HEK293 (cell line): ENCODE measurements around the gene CLIC4.
A peak's percentile ranks its signal among the peaks of the same experiment; 100 is the strongest.

Experiments
- CTCF ChIA-PET: fragments of 350-600 bp; formaldehyde crosslinking; extraction: SDS; loops from one replicate; lab custom pipeline; 2021; ENCODE audit warnings: antibody characterized with exemption; lab: Yijun Ruan, JAX
- POLR2A ChIA-PET: fragments of 300-600 bp; formaldehyde crosslinking; extraction: SDS; loops from one replicate; lab custom pipeline; 2020; ENCODE audit warnings: antibody characterized with exemption, inconsistent platforms; lab: Yijun Ruan, JAX
- H3K27ac ChIP-seq: fragments of 200-500 bp; sonication (Bioruptor generic); 2 replicates; pipeline ENCODE4 v1.5.1; 2014; ENCODE audit warnings: low read depth, low read length, control low read depth, inconsistent platforms; ENCODE audit errors: extremely low read depth
- H3K36me3 ChIP-seq, 2 experiments: fragments of 200-500 bp in 1 of 2; sonication (Bioruptor generic) in 1 of 2; 1 replicate in 1 of 2; 2 replicates in 1 of 2; pipeline ENCODE4 v1.5.1; 2014 to 2017; ENCODE audit warnings: inconsistent platforms in 2 of 2, low read length in 2 of 2; ENCODE audit not compliant: control insufficient read depth in 2 of 2, insufficient read depth in 1 of 2
- H3K4me1 ChIP-seq: fragments of 200-500 bp; sonication (Bioruptor generic); 2 replicates; pipeline ENCODE4 v1.5.1; 2014; ENCODE audit warnings: mild to moderate bottlenecking, low read length, inconsistent platforms; ENCODE audit not compliant: control insufficient read depth, insufficient read depth
- H3K4me3 ChIP-seq: 2 replicates; pipeline ENCODE4 v1.5.1; 2011; ENCODE audit warnings: low read depth, mild to moderate bottlenecking, control low read depth, low read length, moderate library complexity
- H3K9me3 ChIP-seq: fragments of 200-500 bp; sonication (Bioruptor generic); 2 replicates; pipeline ENCODE4 v1.5.1; 2014; ENCODE audit warnings: low read depth, low read length, inconsistent platforms; ENCODE audit not compliant: control insufficient read depth, insufficient read depth
- BCL11A ChIP-seq: fragments of 450-650 bp; formaldehyde crosslinking; IDR thresholded peaks from 2 replicates; pipeline ENCODE4 v1.5.1; 2016; ENCODE audit warnings: low read depth, missing biosample characterization, missing genetic modification characterization
- CTCF ChIP-seq: fragments of 450-650 bp; formaldehyde crosslinking; IDR thresholded peaks from 2 replicates; pipeline ENCODE4 v1.5.1; 2016; ENCODE audit warnings: missing biosample characterization, missing genetic modification characterization
- GLIS2 ChIP-seq: fragments of 450-650 bp; formaldehyde crosslinking; IDR thresholded peaks from 2 replicates; pipeline ENCODE4 v1.5.1; 2016; ENCODE audit warnings: missing biosample characterization, missing genetic modification characterization
- SP7 ChIP-seq: fragments of 450-650 bp; formaldehyde crosslinking; IDR thresholded peaks from 2 replicates; pipeline ENCODE4 v1.5.1; 2016; ENCODE audit warnings: missing biosample characterization, missing genetic modification characterization
- ZBTB48 ChIP-seq: fragments of 450-650 bp; formaldehyde crosslinking; IDR thresholded peaks from 2 replicates; pipeline ENCODE4 v1.5.1; 2016; ENCODE audit warnings: missing biosample characterization, missing genetic modification characterization
- ZBTB49 ChIP-seq: fragments of 450-650 bp; formaldehyde crosslinking; IDR thresholded peaks from 2 replicates; pipeline ENCODE4 v1.5.1; 2016; ENCODE audit warnings: missing biosample characterization, missing genetic modification characterization, low read depth
- ZNF132 ChIP-seq: fragments of 450-650 bp; formaldehyde crosslinking; IDR thresholded peaks from 2 replicates; pipeline ENCODE4 v1.5.1; 2017; ENCODE audit warnings: missing biosample characterization, missing genetic modification characterization, borderline replicate concordance
- ZNF2 ChIP-seq: fragments of 450-650 bp; formaldehyde crosslinking; IDR thresholded peaks from 2 replicates; pipeline ENCODE4 v1.5.1; 2016; ENCODE audit warnings: missing biosample characterization, missing genetic modification characterization
- ZNF223 ChIP-seq: fragments of 450-650 bp; formaldehyde crosslinking; IDR thresholded peaks from 2 replicates; pipeline ENCODE4 v1.5.1; 2016; ENCODE audit warnings: missing biosample characterization, missing genetic modification characterization
- ZNF335 ChIP-seq: fragments of 450-650 bp; formaldehyde crosslinking; conservative IDR thresholded peaks from 2 replicates; pipeline ENCODE4 v1.5.1; 2016; ENCODE audit warnings: missing biosample characterization, missing genetic modification characterization
- ZNF404 ChIP-seq: fragments of 450-650 bp; formaldehyde crosslinking; IDR thresholded peaks from 2 replicates; pipeline ENCODE4 v1.5.1; 2017; ENCODE audit warnings: missing biosample characterization, missing genetic modification characterization
- ZNF530 ChIP-seq: fragments of 450-650 bp; formaldehyde crosslinking; IDR thresholded peaks from 2 replicates; pipeline ENCODE4 v1.5.1; 2016; ENCODE audit warnings: low read depth, missing biosample characterization, missing genetic modification characterization
- ZNF555 ChIP-seq: fragments of 450-650 bp; formaldehyde crosslinking; conservative IDR thresholded peaks from 2 replicates; pipeline ENCODE4 v1.5.1; 2017; ENCODE audit warnings: missing biosample characterization, mild to moderate bottlenecking, missing genetic modification characterization, inconsistent platforms
- ZNF561 ChIP-seq: fragments of 450-650 bp; IDR thresholded peaks from 2 replicates; pipeline ENCODE4 v1.5.1; 2018; ENCODE audit warnings: missing biosample characterization, missing genetic modification characterization, borderline replicate concordance
- ZNF654 ChIP-seq: fragments of 450-650 bp; formaldehyde crosslinking; IDR thresholded peaks from 2 replicates; pipeline ENCODE4 v1.5.1; 2016; ENCODE audit warnings: low read depth, missing biosample characterization, missing genetic modification characterization
- ZNF76 ChIP-seq: fragments of 450-650 bp; formaldehyde crosslinking; IDR thresholded peaks from 2 replicates; pipeline ENCODE4; 2016; ENCODE audit warnings: low read depth, missing biosample characterization, missing genetic modification characterization, borderline replicate concordance
- TF ChIP-seq, protein P1 (sequence below): fragments of 450-650 bp; formaldehyde crosslinking; IDR thresholded peaks from 2 replicates; pipeline ENCODE4 v1.5.1; 2017; ENCODE audit warnings: missing biosample characterization, missing genetic modification characterization
- TF ChIP-seq, protein P2 (sequence below): fragments of 450-650 bp; formaldehyde crosslinking; IDR thresholded peaks from 2 replicates; pipeline ENCODE4 v1.5.1; 2016; ENCODE audit warnings: missing biosample characterization, missing genetic modification characterization
- TF ChIP-seq, protein P3 (sequence below): fragments of 450-650 bp; formaldehyde crosslinking; IDR thresholded peaks from 2 replicates; pipeline ENCODE4 v1.5.1; 2016; ENCODE audit warnings: missing biosample characterization, missing genetic modification characterization

CLIC4 gene

GRCh38 chr1:24847995-24848881 lies 103.0 kb downstream of the CLIC4 start (continued):
- TF ChIP-seq ZNF2 (tag by site-specific recombination), result peak; percentile 90

- Histone ChIP-seq H3K27ac (no peak overlapping the region), H3K9me3 (no peaks in the 10 kb centered on the region), H3K36me3 (no peaks in the 10 kb centered on the region), H3K4me3 (no peak overlapping the region), H3K4me1 (peaks cover 5% of the 10 kb centered on the region)
- POLR2A ChIA-PET, result no interaction called here
- CTCF ChIA-PET, result interaction anchor here (0.6 to 4.3 kb wide), 19 partner anchors 10 to 464 kb away, joined by 3 to 39 read pairs (median 4); no protein-coding TSS in a partner anchor
- TF ChIP-seq ZNF76 (no peak), GLIS2 (tag by site-specific recombination) (0 out of 2 replicates have a peak, but pooled peaks have one; percentile 34), ZBTB48 (peak; percentile 19; the same call in 1 of the 2 replicates), ZNF335 (0 out of 2 replicates have a peak, but pooled peaks have one; percentile 27), SP7 (0 out of 2 replicates have a peak, but pooled peaks have one; percentile 14), ZBTB49 (tag by site-specific recombination) (no peak), BCL11A (tag by site-specific recombination) (0 out of 2 replicates have a peak, but pooled peaks have one; percentile 14), ZNF530 (tag by site-specific recombination) (peak; percentile 45; the same call in 1 of the 2 replicates), ZNF132 (tag by site-specific recombination) (no peak), ZNF404 (tag by site-specific recombination) (no peak), ZNF654 (tag by site-specific recombination) (peak; percentile 63), ZNF561 (tag by site-specific recombination) (0 out of 2 replicates have a peak, but pooled peaks have one; percentile 18), CTCF (tag by site-specific recombination) (peak; percentile 55; the same call in 1 of the 2 replicates), ZNF223 (tag by site-specific recombination) (no peak), ZNF555 (tag by site-specific recombination) (no peak)
- TF ChIP-seq, protein P1, sequence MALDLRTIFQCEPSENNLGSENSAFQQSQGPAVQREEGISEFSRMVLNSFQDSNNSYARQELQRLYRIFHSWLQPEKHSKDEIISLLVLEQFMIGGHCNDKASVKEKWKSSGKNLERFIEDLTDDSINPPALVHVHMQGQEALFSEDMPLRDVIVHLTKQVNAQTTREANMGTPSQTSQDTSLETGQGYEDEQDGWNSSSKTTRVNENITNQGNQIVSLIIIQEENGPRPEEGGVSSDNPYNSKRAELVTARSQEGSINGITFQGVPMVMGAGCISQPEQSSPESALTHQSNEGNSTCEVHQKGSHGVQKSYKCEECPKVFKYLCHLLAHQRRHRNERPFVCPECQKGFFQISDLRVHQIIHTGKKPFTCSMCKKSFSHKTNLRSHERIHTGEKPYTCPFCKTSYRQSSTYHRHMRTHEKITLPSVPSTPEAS (tag by site-specific recombination), result no peak
- TF ChIP-seq, protein P2, sequence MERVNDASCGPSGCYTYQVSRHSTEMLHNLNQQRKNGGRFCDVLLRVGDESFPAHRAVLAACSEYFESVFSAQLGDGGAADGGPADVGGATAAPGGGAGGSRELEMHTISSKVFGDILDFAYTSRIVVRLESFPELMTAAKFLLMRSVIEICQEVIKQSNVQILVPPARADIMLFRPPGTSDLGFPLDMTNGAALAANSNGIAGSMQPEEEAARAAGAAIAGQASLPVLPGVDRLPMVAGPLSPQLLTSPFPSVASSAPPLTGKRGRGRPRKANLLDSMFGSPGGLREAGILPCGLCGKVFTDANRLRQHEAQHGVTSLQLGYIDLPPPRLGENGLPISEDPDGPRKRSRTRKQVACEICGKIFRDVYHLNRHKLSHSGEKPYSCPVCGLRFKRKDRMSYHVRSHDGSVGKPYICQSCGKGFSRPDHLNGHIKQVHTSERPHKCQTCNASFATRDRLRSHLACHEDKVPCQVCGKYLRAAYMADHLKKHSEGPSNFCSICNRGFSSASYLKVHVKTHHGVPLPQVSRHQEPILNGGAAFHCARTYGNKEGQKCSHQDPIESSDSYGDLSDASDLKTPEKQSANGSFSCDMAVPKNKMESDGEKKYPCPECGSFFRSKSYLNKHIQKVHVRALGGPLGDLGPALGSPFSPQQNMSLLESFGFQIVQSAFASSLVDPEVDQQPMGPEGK (tag by site-specific recombination), result 0 out of 2 replicates have a peak, but pooled peaks have one; percentile 38
- TF ChIP-seq, protein P3, sequence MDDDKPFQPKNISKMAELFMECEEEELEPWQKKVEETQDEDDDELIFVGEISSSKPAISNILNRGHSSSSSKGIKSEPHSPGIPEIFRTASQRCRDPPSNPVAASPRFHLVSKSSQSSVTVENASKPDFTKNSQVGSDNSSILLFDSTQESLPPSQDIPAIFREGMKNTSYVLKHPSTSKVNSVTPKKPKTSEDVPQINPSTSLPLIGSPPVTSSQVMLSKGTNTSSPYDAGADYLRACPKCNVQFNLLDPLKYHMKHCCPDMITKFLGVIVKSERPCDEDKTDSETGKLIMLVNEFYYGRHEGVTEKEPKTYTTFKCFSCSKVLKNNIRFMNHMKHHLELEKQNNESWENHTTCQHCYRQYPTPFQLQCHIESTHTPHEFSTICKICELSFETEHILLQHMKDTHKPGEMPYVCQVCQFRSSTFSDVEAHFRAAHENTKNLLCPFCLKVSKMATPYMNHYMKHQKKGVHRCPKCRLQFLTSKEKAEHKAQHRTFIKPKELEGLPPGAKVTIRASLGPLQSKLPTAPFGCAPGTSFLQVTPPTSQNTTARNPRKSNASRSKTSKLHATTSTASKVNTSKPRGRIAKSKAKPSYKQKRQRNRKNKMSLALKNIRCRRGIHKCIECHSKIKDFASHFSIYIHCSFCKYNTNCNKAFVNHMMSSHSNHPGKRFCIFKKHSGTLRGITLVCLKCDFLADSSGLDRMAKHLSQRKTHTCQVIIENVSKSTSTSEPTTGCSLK (tag by site-specific recombination), result no peak
Measured at GRCh38 chr1:24849672-24850295, 104.5 kb downstream of the CLIC4 start.
